Esophagus muscularis mucosa (tissue), 4 donors: ENCODE data around the gene GALNT13. TPM values are rescaled to one million over a fixed set of nuclear protein-coding genes. Genes with fewer than 3 reads are reported as not detected.

Experiments
- DNase-seq: peaks from one replicate; pipeline ENCODE4 v3.0.0-alpha.2; 2017; ENCODE audit errors: extremely low spot score
- H3K27ac ChIP-seq, 4 donors: fragments of 200-600 bp; sonication (generic); replicated peaks in 1 of 4; 1 replicate in 3 of 4; 2 replicates in 1 of 4; pipeline ENCODE4 v1.5.1; 2016 to 2019; ENCODE audit warnings: mild to moderate bottlenecking in 1 of 4
- H3K27me3 ChIP-seq, 4 donors: fragments of 200-600 bp; sonication (generic); one replicate each; pipeline versions ENCODE4 v1.5.1 to v1.6.0; 2016 to 2019
- H3K36me3 ChIP-seq, 4 donors: fragments of 200-600 bp; sonication (generic); one replicate each; pipeline ENCODE4 v1.5.1; 2016 to 2019
- H3K4me1 ChIP-seq, 4 donors: fragments of 200-600 bp; sonication (generic); one replicate each; pipeline ENCODE4 v1.5.1; 2016 to 2019
- H3K4me3 ChIP-seq, 4 donors: fragments of 200-600 bp; sonication (generic); 1 replicate in 2 of 4; 2 replicates in 2 of 4; pipeline ENCODE4 v1.5.1; 2016 to 2019; ENCODE audit warnings: mild to moderate bottlenecking in 4 of 4, moderate library complexity in 1 of 4
- H3K9me3 ChIP-seq, 4 donors: fragments of 200-600 bp; sonication (generic); 1 replicate in 3 of 4; 2 replicates in 1 of 4; pipeline ENCODE4 v1.5.1; 2016 to 2019
- CTCF ChIP-seq, 3 experiments: fragments of 200-600 bp in 2 of 3; fragments of 450-650 bp in 1 of 3; sonication (generic) in 2 of 3; IDR thresholded peaks; one replicate each; pipeline ENCODE4 v1.5.1; 2017 to 2019; ENCODE audit warnings: antibody characterized with exemption in 3 of 3, mild to moderate bottlenecking in 2 of 3, moderate library complexity in 1 of 3
- EP300 ChIP-seq: sonication (generic); formaldehyde crosslinking; IDR thresholded peaks from one replicate; pipeline ENCODE4 v1.6.1; 2017; ENCODE audit warnings: antibody characterized with exemption
- POLR2A ChIP-seq: fragments of 450-650 bp; IDR thresholded peaks from one replicate; pipeline ENCODE4 v1.6.1; 2017; ENCODE audit warnings: antibody characterized with exemption, moderate library complexity, mild to moderate bottlenecking, low read depth
- POLR2AphosphoS5 ChIP-seq, 2 donors: sonication (generic); formaldehyde crosslinking; IDR thresholded peaks; one replicate each; pipeline ENCODE4 v1.6.1; 2017; ENCODE audit warnings: antibody characterized with exemption in 2 of 2
- WGBS: methylation state at CpG from one replicate; pipeline ENCODE4 v1.1.5; 2018; 5-methylcytosine and 5-hydroxymethylcytosine counted together
- intact Hi-C: fragments of 100-400 bp; cut with DNase I; formaldehyde crosslinking; loops from one replicate; pipeline ENCODE4 v1.15.1; 2023
- total RNA-seq, 4 donors: library from RNA; depleted of rRNA; stranded (reverse); fragments of >200 nt; gene quantifications; one replicate each; pipeline versions ENCODE4 v1.1.0 to v1.2.1, GENCODE V29; 2016

The GALNT13 gene
- total RNA-seq, 4 donors from 2014 or later = 0.34 to 0.50 (median 0.40) TPM

GRCh38 chr2:154489266-154489858, 617.6 kb downstream of the GALNT13 start:
- H3K27ac ChIP-seq = no peak overlapping the region
- H3K36me3 ChIP-seq = no peaks in the 10 kb centered on the region
- no peaks in the 10 kb centered on the region for H3K27me3 ChIP-seq
- intact Hi-C loops = no loop called here
- no peak overlapping the region for H3K4me3 ChIP-seq
- H3K4me1 ChIP-seq = peaks cover 0 to 6% (median 0%) of the 10 kb centered on the region in 4 donors
- H3K9me3 ChIP-seq = no peaks in the 10 kb centered on the region
- TF ChIP-seq EP300 (no peak), CTCF (IDR thresholded peaks at IDR 0.05) (no peak), POLR2A (no peak), POLR2AphosphoS5 (IDR thresholded peaks at IDR 0.05) (no peak)
- no peak for DNase-seq
- 67% methylated on average over 3 of the region's 3 CpGs for WGBS

GRCh38 chr2:154490530-154490929, 618.8 kb downstream of the GALNT13 start:
- Histone ChIP-seq H3K9me3 (no peaks in the 10 kb centered on the region), H3K27me3 (no peaks in the 10 kb centered on the region), H3K4me3 (no peak overlapping the region), H3K27ac (no peak overlapping the region), H3K36me3 (no peaks in the 10 kb centered on the region), H3K4me1 (peaks cover 0 to 6% (median 0%) of the 10 kb centered on the region in 4 donors)
- DNase-seq = no peak
- WGBS = 100% methylated on average over 1 of the region's 1 CpG
- intact Hi-C loops = no loop called here
- no peak for TF ChIP-seq POLR2AphosphoS5 (IDR thresholded peaks at IDR 0.05)
- TF ChIP-seq EP300 = no peak
- no peak for TF ChIP-seq POLR2A
- no peak for TF ChIP-seq CTCF (IDR thresholded peaks at IDR 0.05)

GRCh38 chr2:154495455-154495868, 623.7 kb downstream of the GALNT13 start:
- DNase-seq = no peak
- Histone ChIP-seq H3K27ac (no peak overlapping the region), H3K27me3 (no peaks in the 10 kb centered on the region), H3K36me3 (no peaks in the 10 kb centered on the region), H3K4me3 (no peak overlapping the region), H3K9me3 (no peaks in the 10 kb centered on the region), H3K4me1 (no peaks in the 10 kb centered on the region)
- 63% methylated on average over 4 of the region's 4 CpGs for WGBS
- intact Hi-C loops = no loop called here
- TF ChIP-seq EP300 = no peak
- no peak for TF ChIP-seq POLR2AphosphoS5 (IDR thresholded peaks at IDR 0.05)
- TF ChIP-seq CTCF (IDR thresholded peaks at IDR 0.05) = no peak

- intact Hi-C loops = no loop called here
- Histone ChIP-seq H3K27me3 (no peaks in the 10 kb centered on the region), H3K27ac (no peak overlapping the region), H3K4me1 (no peaks in the 10 kb centered on the region), H3K36me3 (no peaks in the 10 kb centered on the region), H3K4me3 (no peak overlapping the region), H3K9me3 (no peaks in the 10 kb centered on the region)
- no peak for DNase-seq
- TF ChIP-seq POLR2A = no peak
- TF ChIP-seq CTCF (IDR thresholded peaks at IDR 0.05) = no peak
- TF ChIP-seq POLR2AphosphoS5 (IDR thresholded peaks at IDR 0.05) = no peak
- TF ChIP-seq EP300 = no peak
Observed at GRCh38 chr2:154497019-154497418, 625.3 kb downstream of the GALNT13 start.
